WTC11 (cell line): ENCODE results near the gene TIMM21.

Experiments used
- CTCF ChIP-seq: fragments of 200-600 bp; IDR thresholded peaks from 2 replicates; pipeline ENCODE4 v1.8.0; 2022; ENCODE audit warnings: antibody characterized with exemption
- ZNF281 ChIP-seq: sonication (generic); formaldehyde crosslinking; IDR thresholded peaks from 2 replicates; pipeline ENCODE4 v1.8.0; 2023; ENCODE audit warnings: mild to moderate bottlenecking, missing genetic modification reagents

GRCh38 chr18:74190086-74190485, 41.8 kb downstream of the TIMM21 start:
- TF ChIP-seq ZNF281 (CRISPR knock-in tag) = no peak
- no peak for TF ChIP-seq CTCF
